T-helper 1 cell treated with Interleukin-12 subunit alpha and Interleukin-12 subunit beta and Interleukin-4 antibody, amounts not matched to agents 30 ng/mL and 1 ng/mL, for 36 hours (primary cell): ENCODE results near the gene TAF4B. TPM values are rescaled to one million over a fixed set of nuclear protein-coding genes. Genes with fewer than 3 reads are reported as not detected.
"Not testable (repeated sequence)": the region's sequence is repeated elsewhere in the genome, so short reads cannot be mapped to it uniquely, and the experiment has no call there.

Experiments used
- intact Hi-C: fragments of 100-400 bp; cut with micrococcal nuclease; formaldehyde crosslinking; loops from one replicate; pipeline ENCODE4 v1.15.1; 2024
- total RNA-seq: library from RNA; stranded (reverse); gene quantifications from 2 replicates; pipeline ENCODE4 v1.2.3, GENCODE V29; 2022

TAF4B gene
- total RNA-seq, 1 donor from 2014 or later = 9.4 TPM

DNA sequence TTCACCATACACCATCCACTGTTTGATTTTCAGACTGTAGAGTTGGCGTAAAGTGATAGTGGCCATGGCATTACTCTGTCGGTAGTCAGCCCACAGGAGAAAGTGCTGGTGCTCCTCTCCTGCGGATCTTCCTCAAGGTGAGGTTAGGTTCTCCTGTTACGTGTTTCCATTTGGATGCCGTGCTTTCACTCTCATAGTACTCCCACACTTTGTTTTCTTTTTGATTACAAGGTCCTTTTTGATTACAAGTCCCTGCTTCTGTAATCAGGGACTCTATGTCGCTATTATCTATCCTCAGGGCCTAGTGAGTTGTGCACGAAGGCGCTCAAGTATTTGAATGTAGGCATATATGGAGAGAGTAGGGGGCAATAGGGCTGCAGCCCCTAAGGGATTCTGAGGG is 4.3 kb downstream of the TAF4B start:
- intact Hi-C loops = no loop called here

DNA sequence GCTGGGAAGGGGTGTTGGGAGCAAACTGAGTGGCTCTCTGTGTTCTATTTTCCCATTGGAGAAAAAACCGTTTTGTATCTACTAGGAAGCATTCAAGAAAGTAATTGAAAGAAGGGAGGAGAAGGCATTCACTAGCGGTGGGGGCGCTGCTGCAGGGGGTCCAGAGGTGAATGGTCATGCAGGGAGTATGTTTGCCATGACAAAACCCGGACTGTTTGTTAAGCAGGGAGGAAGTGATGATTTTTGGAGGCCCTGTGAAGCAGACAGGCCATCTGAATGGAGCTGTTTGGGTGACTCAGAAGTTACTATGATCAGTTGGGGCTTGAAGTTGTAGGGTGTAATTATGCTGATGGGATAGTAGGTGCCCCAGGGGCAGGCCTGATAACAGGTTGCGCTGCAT is 7.0 kb downstream of the TAF4B start:
- intact Hi-C loops = no loop called here

DNA sequence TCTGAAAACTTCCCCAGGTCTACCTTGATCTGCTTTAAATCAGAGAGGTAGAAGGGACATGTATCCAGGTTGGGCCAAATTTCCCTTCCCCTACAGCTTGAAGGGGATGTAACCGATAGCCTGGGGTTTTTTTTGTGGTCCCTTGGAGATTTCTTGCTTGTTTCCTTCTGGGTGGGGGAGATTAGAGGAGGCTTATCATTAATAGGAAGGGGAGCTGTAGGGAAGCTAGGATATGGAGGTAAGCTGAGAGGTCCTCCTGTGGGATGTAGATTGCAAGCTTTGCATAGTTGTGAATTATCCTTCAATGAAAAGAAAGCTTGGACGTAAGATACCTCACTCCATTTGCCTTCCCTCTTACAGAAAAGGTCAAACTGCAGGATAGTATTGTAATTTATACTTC is 11.1 kb downstream of the TAF4B start:
- intact Hi-C loops = not testable (repeated sequence)

DNA sequence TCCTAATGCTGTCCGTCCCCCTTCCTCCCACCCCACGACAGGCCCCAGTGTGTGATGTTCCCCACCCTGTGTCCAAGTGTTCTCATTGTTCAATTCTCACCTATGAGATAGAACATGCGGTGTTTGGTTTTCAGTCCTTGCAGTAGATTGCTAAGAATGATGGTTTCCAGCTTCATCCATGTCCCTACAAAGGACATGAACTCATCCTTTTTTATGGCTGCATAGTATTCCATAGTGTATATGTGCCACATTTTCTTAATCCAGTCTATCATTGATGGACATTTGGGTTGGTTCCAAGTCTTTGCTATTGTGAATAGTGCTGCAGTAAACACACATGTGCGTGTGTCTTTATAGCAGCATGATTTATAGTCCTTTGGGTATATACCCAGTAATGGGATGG is 12.5 kb downstream of the TAF4B start:
- intact Hi-C loops = not testable (repeated sequence)

DNA sequence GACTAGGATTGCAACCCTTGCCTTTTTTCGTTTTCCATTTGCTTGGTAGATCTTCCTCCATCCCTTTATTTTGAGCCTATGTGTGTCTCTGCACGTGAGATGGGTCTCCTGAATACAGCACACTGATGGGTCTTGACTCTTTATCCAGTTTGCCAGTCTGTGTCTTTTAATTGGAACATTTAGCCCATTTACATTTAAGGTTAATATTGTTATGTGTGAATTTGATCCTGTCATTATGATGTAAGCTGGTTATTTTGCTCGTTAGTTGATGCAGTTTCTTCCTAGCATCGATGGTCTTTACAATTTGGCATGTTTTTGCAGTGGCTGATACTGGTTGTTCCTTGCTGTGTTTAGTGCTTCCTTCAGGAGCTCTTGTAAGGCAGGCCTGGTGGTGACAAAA is 16.1 kb downstream of the TAF4B start:
- intact Hi-C loops = not testable (repeated sequence)

DNA sequence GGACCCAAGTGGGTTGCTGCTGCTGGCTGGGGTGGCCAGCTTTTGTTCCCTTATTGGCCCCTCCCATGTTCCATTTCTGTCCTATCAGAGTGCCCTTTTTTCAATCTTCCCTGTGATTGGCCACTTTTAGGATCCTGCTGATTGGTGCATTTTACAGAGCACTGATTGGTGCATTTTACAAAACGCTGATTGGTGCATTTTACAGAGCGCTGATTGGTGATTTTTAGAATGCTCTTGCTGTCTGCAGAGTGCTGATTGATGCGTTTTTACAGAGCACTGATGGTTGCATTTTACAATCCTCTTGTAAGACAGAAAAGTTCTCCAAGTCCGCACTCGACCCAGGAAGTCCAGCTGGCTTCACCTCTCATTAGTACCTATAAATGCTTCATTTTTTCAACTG is 19.2 kb downstream of the TAF4B start:
- intact Hi-C loops = not testable (repeated sequence)

DNA sequence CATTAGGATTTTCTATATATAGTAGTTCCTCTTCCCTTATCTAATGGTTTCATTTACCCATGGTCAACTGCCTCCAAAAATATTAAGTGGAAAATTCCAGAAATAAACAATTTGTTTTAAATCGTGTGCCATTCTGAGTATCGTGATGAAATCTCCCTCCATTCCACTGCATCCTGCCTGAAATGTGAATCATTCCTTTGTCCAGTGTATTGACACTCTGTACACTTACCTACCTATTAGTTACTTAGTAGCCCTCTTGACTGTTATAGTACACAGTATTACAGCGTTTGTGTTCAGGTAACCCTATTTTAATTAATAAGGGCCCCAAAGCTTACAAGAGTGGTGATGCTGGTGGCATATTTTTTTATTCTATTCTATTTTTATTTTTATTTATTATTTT is 26.2 kb downstream of the TAF4B start:
- intact Hi-C loops = no loop called here

DNA sequence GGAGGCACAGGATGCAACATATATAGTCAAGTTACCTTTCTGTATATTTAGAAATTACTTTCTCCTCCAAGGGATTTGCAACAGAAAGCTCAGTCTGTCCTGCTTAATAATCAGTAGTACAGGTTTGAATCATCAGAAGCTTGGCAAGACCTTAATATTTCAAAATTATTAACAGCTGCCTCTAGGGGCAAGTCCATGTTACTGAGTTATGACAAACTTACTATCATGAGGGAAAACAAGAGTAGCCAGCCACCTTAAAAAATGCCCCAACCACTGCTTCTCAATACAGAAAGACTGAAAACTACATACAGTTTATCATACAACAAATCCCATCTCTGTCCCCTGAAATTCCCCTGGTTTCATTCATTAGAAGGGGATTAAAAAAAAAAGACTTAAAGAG is 28.6 kb downstream of the TAF4B start:
- intact Hi-C loops = not testable (repeated sequence)

DNA sequence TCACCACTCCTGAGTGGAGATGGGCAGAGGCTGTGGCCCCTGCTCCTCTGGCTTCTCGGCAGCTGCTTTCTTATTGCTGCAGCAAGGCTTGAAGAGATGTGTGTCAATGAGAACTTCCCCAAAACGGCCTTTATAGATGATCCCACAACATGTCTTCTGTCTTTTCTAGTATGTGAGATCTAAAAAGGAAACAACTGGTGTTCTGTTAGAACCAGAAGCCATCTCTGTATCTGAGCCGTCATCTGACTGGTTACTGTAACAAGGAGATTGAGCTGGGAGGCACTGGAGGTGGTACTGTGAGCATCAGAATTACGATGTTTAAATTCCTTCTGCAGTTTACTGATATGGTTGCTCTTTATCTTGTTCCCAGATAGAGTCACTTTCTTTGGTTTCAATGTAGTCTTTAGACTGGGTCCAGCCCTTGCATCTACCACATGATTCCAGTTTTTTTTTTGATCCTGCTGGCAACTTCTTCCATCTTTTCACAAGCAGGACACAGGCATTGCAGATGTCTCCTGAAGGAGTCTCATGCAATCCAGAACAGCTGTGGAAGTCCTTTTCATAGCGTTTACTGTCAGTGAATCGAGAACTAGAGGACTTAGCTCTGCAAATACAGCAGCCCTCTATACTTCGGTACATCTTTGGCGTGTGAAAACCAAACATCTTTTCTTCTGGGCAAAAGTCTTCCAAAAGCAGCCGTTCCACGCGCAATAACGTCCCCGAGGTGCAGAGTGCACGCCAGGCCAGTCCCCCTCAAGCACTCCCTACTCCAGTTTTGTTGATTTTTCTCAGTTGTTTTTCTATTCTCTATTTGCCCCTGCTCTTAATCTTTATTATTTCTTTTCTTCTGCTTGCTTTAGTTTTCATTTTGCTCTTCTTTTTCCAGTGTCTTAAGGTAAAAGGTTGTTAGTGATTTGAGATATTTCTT is 29.7 kb downstream of the TAF4B start:
- intact Hi-C loops = no loop called here

DNA sequence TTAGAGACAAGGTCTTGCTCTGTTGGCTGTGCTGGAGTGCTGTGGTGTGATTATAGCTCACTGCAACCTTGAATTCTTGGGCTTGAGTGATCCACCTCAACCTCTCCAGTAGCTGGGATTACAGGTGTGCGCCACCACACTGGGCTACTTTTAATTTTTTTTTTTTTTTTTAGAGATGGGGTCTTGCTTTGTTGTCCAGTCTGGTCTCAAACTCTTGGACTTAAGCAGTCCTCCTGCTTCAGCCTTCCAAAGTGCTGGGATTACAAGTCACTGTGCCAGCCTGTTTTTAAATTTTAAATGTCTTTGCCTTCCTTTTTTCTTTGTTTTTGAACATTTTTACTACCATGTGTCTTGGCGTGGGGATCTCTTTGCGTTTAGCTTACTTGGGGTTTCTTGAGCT is 32.5 kb downstream of the TAF4B start:
- intact Hi-C loops = no loop called here

DNA sequence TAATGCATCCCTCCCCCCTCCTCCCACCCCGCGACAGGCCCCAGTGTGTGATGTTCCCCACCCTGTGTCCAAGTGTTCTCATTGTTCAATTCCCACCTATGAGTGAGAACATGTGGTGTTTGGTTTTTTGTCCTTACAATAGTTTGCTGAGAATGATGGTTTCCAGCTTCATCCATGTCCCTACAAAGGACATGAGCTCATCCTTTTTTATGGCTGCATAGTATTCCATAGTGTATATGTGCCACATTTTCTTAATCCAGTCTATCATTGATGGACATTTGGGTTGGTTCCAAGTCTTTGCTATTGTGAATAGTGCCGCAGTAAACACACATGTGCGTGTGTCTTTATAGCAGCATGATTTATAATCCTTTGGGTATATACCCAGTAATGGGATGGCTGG is 33.2 kb downstream of the TAF4B start:
- intact Hi-C loops = not testable (repeated sequence)

DNA sequence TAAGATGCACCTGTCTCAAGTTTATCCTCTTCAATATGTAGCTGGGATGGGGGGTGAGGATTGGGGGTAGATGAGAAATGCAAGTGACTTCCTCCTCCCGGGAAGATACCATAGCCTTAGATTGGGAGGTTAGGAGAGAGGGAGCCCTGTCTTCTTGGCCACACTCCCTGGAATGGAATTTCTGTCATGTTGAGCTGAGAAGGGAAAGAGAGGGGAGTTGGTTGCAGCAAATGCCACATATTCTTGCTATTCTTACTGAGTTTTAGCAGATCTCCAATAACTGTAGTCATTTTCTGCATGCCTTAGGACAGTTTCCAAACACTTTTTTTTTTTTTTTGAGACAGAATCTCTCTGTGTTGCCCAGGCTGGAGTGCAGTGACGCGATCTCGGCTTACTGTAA is 35.9 kb downstream of the TAF4B start:
- intact Hi-C loops = no loop called here

DNA sequence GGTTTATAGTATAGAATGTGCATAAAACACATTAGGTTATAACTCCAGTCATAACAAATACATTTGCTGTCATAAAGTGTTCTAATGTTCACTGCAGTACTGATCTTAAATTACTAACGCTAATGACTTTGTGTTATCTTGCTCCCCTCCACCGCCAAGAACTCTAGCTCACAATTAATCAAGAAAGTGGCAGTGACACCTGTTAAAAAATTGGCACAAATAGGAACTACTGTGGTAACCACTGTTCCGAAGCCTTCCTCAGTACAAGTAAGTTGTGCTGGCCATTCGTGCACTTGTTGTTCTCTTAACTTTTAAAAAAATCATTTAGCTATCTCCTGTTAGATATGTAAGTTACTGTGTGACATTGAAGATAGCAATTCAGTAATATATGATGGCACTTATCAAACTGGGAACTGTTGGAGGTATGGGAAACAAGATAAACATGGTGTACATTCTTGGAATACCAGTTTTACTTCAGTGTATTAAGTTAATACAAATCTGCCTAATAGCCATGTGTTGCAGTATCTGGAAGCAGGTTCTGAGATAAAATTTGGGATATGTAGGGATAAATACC is 41.2 kb downstream of the TAF4B start:
- intact Hi-C loops = no loop called here

DNA sequence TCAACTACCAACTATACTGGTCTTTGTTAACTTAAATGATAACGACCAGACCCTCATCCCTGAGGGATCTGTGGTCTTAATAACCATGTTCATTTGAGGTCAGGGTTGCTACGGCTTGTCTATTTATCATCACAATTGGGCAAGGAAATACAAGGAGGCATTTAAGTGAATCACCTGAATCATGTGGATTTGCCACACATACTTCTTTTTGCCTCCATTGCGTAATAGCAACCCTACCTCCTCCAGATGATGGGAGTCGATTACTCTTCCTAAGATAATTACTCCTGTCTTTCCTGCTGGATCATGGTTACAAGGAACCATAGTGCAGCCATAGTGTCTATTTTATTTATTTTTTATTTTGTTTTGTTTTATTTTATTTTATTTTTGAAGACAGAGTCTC is 42.2 kb downstream of the TAF4B start:
- intact Hi-C loops = no loop called here

DNA sequence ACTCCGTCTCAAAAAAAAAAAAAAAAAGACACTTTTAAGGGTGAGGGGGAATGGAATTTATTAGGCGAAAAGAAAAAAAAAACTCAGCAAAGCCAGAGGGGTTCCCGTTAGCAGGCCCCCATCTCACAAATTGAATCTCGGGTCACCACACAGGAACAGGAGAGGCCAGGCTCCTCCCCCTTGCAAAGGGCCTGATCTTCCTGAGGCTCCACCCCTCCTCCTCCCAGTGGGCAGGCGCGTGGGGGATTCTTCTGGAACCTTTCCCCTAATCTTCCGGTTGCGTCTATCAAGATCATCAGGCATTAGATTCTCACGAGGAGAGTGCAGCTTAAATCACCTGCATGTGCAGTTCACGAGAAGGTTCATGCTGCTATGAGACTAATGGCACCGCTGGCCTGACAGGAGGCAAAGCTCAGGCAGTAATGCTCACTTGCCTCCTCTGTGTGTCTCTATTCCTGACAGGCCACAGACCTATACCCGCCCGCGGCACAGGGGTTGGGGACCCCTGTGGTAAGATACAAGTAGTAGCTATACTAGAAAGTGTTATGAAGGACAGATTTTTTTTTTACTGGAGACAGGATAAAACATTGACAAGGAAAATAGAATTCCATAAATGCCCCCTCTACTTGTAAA is 45.8 kb downstream of the TAF4B start:
- intact Hi-C loops = no loop called here

DNA sequence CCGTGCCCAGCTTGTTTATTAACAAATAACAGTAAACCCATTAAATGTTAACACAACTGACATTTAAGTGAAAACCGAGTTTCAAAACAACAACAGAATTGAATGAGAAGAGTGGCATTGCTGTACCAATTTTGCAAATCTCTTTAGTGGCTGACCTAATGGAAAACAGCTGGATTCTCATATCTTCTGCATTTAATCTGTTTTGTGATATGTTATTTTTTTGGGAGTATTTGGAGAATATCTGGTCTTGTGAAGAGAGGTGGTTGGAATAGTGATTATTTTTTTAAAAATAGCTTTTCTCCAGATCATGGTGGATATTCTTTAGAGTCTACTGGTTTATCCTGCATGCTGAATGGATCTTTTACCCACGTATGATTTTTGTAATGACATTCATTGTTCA is 51.1 kb downstream of the TAF4B start:
- intact Hi-C loops = no loop called here

DNA sequence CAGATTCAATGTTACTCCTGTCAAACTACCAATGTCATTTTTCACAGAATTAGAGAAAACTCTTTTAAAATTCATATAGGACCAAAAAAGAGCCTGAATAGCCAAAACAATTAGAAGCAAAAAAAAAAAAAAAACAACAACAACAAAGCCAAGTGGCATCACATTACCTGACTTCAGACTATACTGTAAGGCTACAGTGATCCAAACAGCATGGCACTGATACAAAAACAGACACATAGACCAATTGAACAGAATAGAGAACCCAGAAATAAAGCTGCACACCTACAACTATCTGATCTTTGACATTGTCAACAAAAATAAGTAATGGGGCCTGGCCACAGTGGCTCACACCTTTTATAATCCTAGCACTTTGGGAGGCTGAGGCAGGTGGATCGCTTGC is 53.2 kb downstream of the TAF4B start:
- intact Hi-C loops = no loop called here

DNA sequence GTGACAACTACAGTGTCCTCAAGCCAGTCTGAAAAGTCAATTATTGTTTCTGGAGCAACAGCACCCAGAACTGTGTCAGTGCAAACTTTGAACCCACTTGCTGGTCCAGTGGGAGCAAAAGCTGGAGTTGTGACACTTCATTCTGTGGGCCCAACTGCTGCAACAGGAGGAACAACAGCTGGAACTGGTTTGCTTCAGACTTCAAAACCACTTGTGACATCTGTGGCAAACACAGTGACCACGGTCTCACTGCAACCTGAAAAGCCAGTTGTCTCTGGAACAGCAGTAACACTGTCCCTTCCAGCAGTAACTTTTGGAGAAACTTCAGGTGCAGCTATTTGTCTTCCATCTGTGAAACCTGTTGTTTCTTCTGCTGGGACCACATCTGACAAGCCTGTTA is 59.8 kb downstream of the TAF4B start:
- intact Hi-C loops = no loop called here

DNA sequence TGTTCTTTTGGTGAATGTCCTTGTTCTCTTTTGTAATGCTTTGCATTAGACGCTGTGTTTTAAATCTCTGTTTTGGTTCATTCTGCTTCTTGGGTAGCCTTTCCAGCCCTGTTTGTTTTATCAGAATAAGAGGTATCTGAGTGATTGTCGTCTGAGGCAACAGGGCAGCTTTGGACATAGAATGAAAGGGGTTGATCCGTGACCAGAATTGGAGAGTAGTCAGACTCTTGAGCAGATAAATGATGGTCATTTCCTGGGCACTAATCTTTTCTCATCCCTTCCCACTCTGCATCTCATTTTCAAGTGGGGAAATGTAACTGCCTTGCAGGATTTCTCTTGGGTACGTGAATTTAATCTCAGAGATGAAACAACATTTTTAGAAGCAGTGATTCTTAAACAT is 61.4 kb downstream of the TAF4B start:
- intact Hi-C loops = no loop called here

DNA sequence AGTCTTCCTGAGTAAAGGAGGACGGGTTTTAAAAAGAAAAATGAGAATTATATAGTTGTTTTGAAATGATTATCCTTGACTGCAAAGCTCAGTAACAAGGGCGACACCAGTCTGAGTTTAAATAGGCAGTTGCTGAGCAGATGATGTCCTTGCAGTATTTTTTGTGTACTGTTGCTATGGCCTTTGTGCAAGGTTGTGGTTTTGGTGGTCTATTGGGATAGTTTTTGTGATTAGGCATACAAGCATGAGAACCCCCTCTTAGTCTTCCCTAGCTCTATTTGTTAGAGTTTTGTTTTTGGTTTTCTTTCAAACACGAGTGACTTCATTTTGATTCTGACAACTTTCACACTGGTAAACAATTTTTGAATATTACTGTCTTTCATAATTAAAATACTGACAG is 64.1 kb downstream of the TAF4B start:
- intact Hi-C loops = no loop called here

DNA sequence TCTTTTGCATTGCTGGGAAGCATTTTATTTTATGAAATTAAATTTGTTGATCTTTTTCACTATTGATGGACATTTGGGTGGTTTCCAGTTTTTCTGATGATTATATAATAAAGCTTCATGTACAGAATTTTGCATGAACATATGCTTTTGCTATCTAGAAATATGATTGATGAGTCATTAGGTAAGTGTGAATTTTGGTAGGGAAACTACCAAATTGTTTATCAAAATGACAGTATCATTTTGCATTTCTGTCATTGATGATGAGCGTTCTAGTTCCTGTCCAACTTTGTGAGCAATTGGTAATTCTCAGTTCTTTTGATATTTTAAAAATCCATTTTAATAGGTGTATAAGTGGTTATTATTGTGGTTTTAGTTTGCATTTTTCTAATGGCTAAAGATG is 67.7 kb downstream of the TAF4B start:
- intact Hi-C loops = no loop called here

DNA sequence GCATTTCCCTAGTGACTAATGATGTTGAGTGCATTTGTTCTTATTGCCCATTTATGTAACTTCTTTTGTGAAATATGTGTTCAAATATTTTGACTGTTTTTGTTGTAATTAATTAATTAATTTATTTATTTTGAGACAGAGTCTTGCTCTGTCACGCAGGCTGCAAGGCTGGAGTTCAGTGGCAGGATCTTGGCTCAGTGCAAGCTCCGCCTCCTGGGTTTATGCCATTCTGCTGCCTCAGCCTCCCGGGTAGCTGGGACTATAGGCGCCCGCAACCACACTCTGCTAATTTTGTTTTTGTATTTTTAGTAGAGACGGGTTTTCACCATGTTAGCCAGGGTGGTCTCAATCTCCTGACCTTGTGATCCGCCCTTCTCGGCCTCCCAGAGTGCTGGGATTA is 71.9 kb downstream of the TAF4B start:
- intact Hi-C loops = no loop called here

DNA sequence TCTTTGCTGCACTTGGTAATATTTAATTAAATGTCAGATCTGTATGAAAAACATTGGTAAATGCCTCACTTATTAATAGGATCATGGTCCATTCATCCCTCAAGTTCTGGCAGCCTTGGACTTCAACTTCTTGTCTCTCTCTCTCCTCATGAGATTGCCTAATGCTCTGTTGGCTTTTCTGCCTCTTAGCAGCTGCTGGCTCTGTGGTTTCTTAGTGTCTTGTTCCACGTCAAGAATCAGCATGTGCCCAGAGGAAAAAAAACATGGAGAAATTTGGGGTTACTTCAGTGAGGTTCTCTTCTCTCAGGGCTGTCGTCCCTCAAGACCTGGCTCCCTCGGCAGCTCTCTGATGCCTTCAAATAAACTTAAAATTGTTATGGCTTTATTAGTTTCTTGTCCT is 75.4 kb downstream of the TAF4B start:
- intact Hi-C loops = loop anchor here (10.0 kb wide), 1 partner anchor 243 kb away; the partner anchor contains the start of gene KCTD1
